D721Med (cell line): Measurements from ENCODE around the gene PARP8.

Source experiments
- DNase-seq: peaks from one replicate; pipeline ENCODE4 v3.0.0; 2011; ENCODE audit warnings: low spot score; ENCODE audit not compliant: insufficient read length
- FAIRE-seq: peaks from 2 replicates; lab custom pipeline; 2011; peaks lifted over from hg19 to GRCh38; lab: Jason Lieb, UNC
- CTCF ChIP-seq: IDR thresholded peaks from 2 replicates; pipeline ENCODE4 v1.5.1; 2012; ENCODE audit warnings: mild to moderate bottlenecking, control low read depth; ENCODE audit not compliant: insufficient read depth; ENCODE audit errors: missing control alignments

The PARP8 gene

DNA sequence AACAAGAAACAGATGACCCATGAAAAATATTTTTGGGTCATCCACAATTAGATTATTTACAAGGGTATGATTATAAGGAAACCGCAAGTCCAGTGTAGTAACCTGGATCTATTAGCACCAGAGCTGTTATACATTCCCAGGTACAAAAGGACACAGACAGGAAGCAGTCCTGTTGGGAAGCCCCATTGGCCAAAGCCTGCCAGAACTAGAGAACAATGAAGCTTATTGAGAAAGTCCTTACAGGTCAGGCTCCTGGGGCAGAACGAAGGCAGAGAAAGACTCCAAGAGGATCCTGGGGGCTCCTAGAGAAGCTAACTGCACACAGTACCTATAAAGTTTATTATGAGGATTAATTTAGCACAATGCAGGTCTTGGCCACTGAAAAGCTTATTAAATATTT lies 169.9 kb downstream of the PARP8 start:
- no peak for DNase-seq
- TF ChIP-seq CTCF: no peak
- no peak for FAIRE-seq

DNA sequence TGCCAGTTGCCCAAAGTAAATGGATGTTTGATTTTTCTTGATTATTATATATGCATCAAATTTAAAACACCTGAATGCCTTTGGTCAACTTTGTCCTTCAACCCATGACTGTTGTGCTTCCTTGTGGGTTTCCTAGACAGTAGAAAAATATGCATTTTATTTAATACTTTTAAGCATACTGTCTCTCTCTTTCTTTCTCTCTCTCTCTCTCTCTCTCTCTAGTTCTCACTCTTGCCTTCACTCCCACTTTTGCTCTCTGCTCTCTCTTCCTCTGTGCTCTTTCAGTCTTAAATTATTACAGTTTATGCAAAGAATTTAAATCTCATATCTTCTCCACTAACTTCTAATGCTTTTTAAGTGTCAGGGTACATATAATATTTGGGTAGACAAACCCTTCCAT lies 173.0 kb downstream of the PARP8 start:
- FAIRE-seq (no peak), DNase-seq (no peak)
- no peak for TF ChIP-seq CTCF

DNA sequence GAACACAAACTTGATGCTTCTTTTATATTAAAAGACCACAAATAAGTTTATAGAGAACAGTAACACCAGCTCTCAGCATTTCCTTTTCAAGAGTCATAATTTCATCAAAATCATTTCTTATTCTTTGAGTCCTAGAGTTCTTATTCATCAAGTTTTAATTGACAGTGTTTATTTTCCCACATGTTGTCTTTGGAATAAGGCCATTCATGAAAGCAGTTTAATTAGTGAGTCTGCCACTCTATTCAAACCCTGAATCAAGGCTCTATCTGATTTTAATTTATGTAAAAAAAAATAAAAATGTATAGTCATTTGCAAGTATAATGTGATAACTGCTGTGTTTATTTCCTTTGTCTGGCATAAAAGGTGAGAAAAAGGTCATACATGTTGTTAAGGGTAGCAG lies 176.7 kb downstream of the PARP8 start:
- TF ChIP-seq CTCF: no peak
- FAIRE-seq (no peak), DNase-seq (no peak)

DNA sequence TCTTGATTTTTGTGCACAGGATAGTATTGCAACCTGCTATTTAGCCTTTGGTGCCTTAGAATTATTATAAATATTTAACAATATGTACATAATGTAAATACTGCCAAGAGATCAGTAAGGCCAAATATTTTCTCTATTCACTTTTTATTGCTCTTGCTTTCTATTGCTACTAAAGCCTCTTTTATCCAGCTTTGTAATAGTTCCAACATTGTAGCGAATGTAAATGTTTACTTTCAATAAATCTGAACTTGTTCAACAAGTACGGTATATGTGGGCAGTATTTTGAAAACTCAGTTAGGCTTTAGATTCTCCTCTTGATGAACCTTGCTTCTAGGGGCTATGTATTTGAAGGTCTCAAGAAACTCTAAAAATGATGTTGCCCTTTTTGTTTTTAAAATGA lies 179.8 kb downstream of the PARP8 start:
- DNase-seq: no peak
- FAIRE-seq: no peak
- TF ChIP-seq CTCF: no peak

DNA sequence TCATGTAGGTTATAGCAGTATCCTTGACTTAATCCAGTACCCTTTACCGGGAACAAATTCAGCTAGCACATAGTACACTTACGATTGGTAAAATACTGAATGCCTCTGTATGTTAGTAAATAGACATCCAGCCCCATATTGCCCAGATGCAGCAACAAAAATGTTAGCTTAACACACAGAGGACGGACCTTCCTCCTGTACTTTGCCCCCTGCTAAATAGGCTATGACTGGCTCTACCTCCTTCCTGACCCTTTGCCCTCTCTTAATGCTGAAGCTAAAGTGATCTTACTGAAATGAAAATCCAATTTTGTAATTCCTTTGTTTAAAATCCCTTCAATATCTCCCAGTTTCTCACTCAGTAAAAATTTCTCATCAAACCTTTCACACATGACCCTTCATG lies 183.1 kb downstream of the PARP8 start:
- no peak for FAIRE-seq
- no peak for TF ChIP-seq CTCF

DNA sequence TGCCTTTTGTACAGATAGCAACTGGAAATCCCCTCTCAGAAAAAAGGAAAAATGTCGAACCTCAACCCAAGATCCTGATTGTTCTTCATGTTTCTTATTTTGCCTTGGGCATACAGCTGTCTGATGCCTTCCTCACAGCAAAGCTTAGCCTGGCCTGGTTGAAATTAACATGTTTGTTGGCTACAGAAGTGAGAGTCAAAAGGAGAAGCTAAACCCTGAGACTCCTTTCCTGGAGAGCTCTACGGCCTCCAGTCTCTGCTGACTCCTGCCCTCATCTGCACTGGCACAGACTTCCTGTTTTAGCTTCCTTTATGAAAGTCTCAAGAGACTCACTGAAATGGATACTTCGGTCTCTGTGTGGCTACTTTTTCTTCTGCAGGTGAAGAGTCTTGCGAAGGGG lies 186.7 kb downstream of the PARP8 start:
- TF ChIP-seq CTCF: no peak
- DNase-seq (no peak), FAIRE-seq (no peak)

More for the DNA sequence above, 183.1 kb downstream of the PARP8 start:
- no peak for DNase-seq

DNA sequence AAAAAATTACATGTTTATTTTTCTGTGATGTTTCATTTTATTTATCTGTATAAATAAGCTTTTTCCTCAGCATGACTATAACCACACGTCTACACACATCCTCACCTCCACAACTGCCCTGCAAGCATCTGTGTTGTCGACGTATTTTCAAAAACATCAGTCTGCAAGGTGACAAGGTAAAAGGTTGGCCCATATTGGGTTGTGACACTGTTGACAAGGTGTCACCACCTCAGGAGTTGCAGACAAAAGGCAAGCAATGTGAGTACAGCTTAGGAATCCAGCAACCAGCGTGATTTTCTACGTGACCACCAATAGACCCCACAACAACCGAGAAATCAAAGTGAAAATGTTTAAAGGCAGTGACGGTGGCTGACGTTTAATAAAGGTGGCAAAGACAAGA lies 187.6 kb downstream of the PARP8 start:
- FAIRE-seq (no peak), DNase-seq (no peak)
- no peak for TF ChIP-seq CTCF
